GM19463 (cell line): ENCODE data around the gene SYTL3.
"Not testable (repeated sequence)": the region's sequence is repeated elsewhere in the genome, so short reads cannot be mapped to it uniquely, and the experiment has no call there.

Experiments used
- ATAC-seq: cut with Tn5 transposase; IDR thresholded peaks from one replicate; pipeline ENCODE4 v1.9.1; 2021; ENCODE audit warnings: mild to moderate bottlenecking, moderate library complexity; ENCODE audit not compliant: unreplicated experiment

The SYTL3 gene

GRCh38 chr6:158649289-158650143, at the start of gene SYTL3:
Gene SYTL3, plus strand, starts transcription at chr6:158650054. Its CDS starts 13,215 bp downstream, at chr6:158663269.
- ATAC-seq: peak; percentile 43

- no peak for ATAC-seq
These were observed 46.4 kb upstream of the SYTL3 start for GRCh38 chr6:158603261-158604047.

- ATAC-seq: no peak
These were observed 45.8 kb upstream of the SYTL3 start for GRCh38 chr6:158604048-158604406.

- no peak for ATAC-seq
These were observed 44.5 kb upstream of the SYTL3 start for GRCh38 chr6:158605266-158605878.

- not testable (repeated sequence) for ATAC-seq
These were observed 43.8 kb upstream of the SYTL3 start for GRCh38 chr6:158606011-158606410.

GRCh38 chr6:158606935-158607334, 42.9 kb upstream of the SYTL3 start:
- ATAC-seq: no peak

- no peak for ATAC-seq
These were observed 42.3 kb upstream of the SYTL3 start for GRCh38 chr6:158607411-158608170.

- no peak for ATAC-seq
These were observed 41.6 kb upstream of the SYTL3 start for GRCh38 chr6:158608221-158608620.

GRCh38 chr6:158609455-158610155, 40.2 kb upstream of the SYTL3 start:
- ATAC-seq: no peak

GRCh38 chr6:158610319-158610968, 39.4 kb upstream of the SYTL3 start:
- ATAC-seq: no peak

GRCh38 chr6:158611039-158611438, 38.8 kb upstream of the SYTL3 start:
- ATAC-seq: no peak

GRCh38 chr6:158611541-158612370, 38.1 kb upstream of the SYTL3 start:
- ATAC-seq: no peak

GRCh38 chr6:158614606-158615005, 35.2 kb upstream of the SYTL3 start:
- not testable (repeated sequence) for ATAC-seq

- ATAC-seq: not testable (repeated sequence)
These were observed 31.6 kb upstream of the SYTL3 start for GRCh38 chr6:158618289-158618688.

GRCh38 chr6:158619922-158620801, 29.7 kb upstream of the SYTL3 start:
- no peak for ATAC-seq

- no peak for ATAC-seq
These were observed 28.7 kb upstream of the SYTL3 start for GRCh38 chr6:158620963-158621693.
